ENCODE measurements around the gene LACTBL1.
"Not testable (repeated sequence)": the region's sequence is repeated elsewhere in the genome, so short reads cannot be mapped to it uniquely, and the experiment has no call there.

LACTBL1 gene

GRCh38 chr1:22976461-22977243 lies 4.0 kb upstream of the LACTBL1 start:
- peak; percentile 89 for DNase-seq (ENCODE audit: low read depth)

- no peak for DNase-seq (ENCODE audit: low read depth)
Measured at GRCh38 chr1:22976127-22976460, 3.4 kb upstream of the LACTBL1 start.

- DNase-seq (ENCODE audit: low read depth) = peak; percentile 56
Measured at GRCh38 chr1:22975694-22976093, 3.0 kb upstream of the LACTBL1 start.

- peak; percentile 32 for DNase-seq (ENCODE audit: low read depth)
Measured at GRCh38 chr1:22971611-22972405, 858 bp downstream of the LACTBL1 start.

GRCh38 chr1:22971161-22971560 lies 1.5 kb downstream of the LACTBL1 start:
- DNase-seq (ENCODE audit: low read depth) = no peak

- no peak for DNase-seq (ENCODE audit: low read depth)
Measured at GRCh38 chr1:22970096-22970495, 2.6 kb downstream of the LACTBL1 start.

- peak; percentile 47 for DNase-seq (ENCODE audit: low read depth)
Measured at GRCh38 chr1:22969304-22969709, 3.4 kb downstream of the LACTBL1 start.

- DNase-seq (ENCODE audit: low read depth) = no peak
Measured at GRCh38 chr1:22967833-22968232, 4.8 kb downstream of the LACTBL1 start.

- no peak for DNase-seq (ENCODE audit: low read depth)
Measured at GRCh38 chr1:22966309-22966708, 6.4 kb downstream of the LACTBL1 start.

GRCh38 chr1:22963044-22963677 lies 9.5 kb downstream of the LACTBL1 start:
- DNase-seq (ENCODE audit: low read depth) = no peak

- DNase-seq (ENCODE audit: low read depth) = no peak
Measured at GRCh38 chr1:22962558-22962957, 10.1 kb downstream of the LACTBL1 start.

GRCh38 chr1:22959545-22960360 lies 12.9 kb downstream of the LACTBL1 start:
- DNase-seq (ENCODE audit: low read depth) = no peak

- DNase-seq (ENCODE audit: low read depth) = no peak
Measured at GRCh38 chr1:22958556-22958955, 14.1 kb downstream of the LACTBL1 start.

GRCh38 chr1:22957066-22957465 lies 15.6 kb downstream of the LACTBL1 start:
- DNase-seq (ENCODE audit: low read depth) = no peak

- DNase-seq (ENCODE audit: low read depth) = no peak
Measured at GRCh38 chr1:22955146-22955545, 17.5 kb downstream of the LACTBL1 start.

GRCh38 chr1:22953740-22954141 lies 18.9 kb downstream of the LACTBL1 start:
- no peak for DNase-seq (ENCODE audit: low read depth)

GRCh38 chr1:22953057-22953739 lies 19.5 kb downstream of the LACTBL1 start:
- no peak for DNase-seq (ENCODE audit: low read depth)

- DNase-seq (ENCODE audit: low read depth) = no peak
Measured at GRCh38 chr1:22952694-22953056, 20.0 kb downstream of the LACTBL1 start.

- DNase-seq (ENCODE audit: low read depth) = no peak
Measured at GRCh38 chr1:22951796-22952195, 20.9 kb downstream of the LACTBL1 start.

- no peak for DNase-seq (ENCODE audit: low read depth)
Measured at GRCh38 chr1:22949822-22950331, 22.8 kb downstream of the LACTBL1 start.

- not testable (repeated sequence) for DNase-seq (ENCODE audit: low read depth)
Measured at GRCh38 chr1:22945171-22945570, 27.5 kb downstream of the LACTBL1 start.
